Measurements from ENCODE around the gene ARHGEF17.

ARHGEF17 gene

GRCh38 chr11:73392108-73393010 lies 84.3 kb downstream of the ARHGEF17 start:
- DNase-seq = no peak
- no peaks in the 10 kb centered on the region for H3F3A ChIP-seq (ENCODE audit: insufficient read depth, low read length)
- no peaks in the 10 kb centered on the region for H3K36me3 ChIP-seq (replicated peaks; ENCODE audit: insufficient read depth, low read length)
- H3K27ac ChIP-seq (ENCODE audit: low read length) = no peak overlapping the region
- H4K20me1 ChIP-seq (ENCODE audit: insufficient read depth, low read length) = no peaks in the 10 kb centered on the region; the same call in 1 of the 2 replicates
- peaks cover 16% of the 10 kb centered on the region for H3K79me2 ChIP-seq (ENCODE audit: low read length)
- H2AFZ ChIP-seq (ENCODE audit: low read length) = no peak overlapping the region
- no peaks in the 10 kb centered on the region for H3K9me3 ChIP-seq (replicated peaks; ENCODE audit: insufficient read depth, low read length)
- TF ChIP-seq EZH2 (optimal IDR thresholded peaks at IDR 0.05; ENCODE audit: low read depth, low read length) (no peak), EZH2phosphoT487 (IDR thresholded peaks at IDR 0.05; ENCODE audit: low read length) (no peak), CTCF (IDR thresholded peaks at IDR 0.05; ENCODE audit: low read length) (no peak)
- H3K4me1 ChIP-seq (ENCODE audit: low read length) = no peaks in the 10 kb centered on the region
- H3K4me3 ChIP-seq (ENCODE audit: low read length) = no peak overlapping the region
- H3K9ac ChIP-seq (ENCODE audit: low read length) = no peak overlapping the region
- H3K27me3 ChIP-seq (replicated peaks; ENCODE audit: insufficient read depth, low read length) = no peaks in the 10 kb centered on the region
- no peaks in the 10 kb centered on the region for H3K9me2 ChIP-seq (replicated peaks; ENCODE audit: insufficient read depth, low read length)
- no peak overlapping the region for H3K4me2 ChIP-seq (ENCODE audit: low read depth, low read length)

GRCh38 chr11:73393011-73393380 lies 84.9 kb downstream of the ARHGEF17 start:
- Histone ChIP-seq H3K27me3 (replicated peaks; ENCODE audit: insufficient read depth, low read length) (no peaks in the 10 kb centered on the region), H3K9me2 (replicated peaks; ENCODE audit: insufficient read depth, low read length) (no peaks in the 10 kb centered on the region), H3K4me2 (ENCODE audit: low read depth, low read length) (no peak overlapping the region), H2AFZ (ENCODE audit: low read length) (no peak overlapping the region), H3K36me3 (replicated peaks; ENCODE audit: insufficient read depth, low read length) (no peaks in the 10 kb centered on the region), H3K9ac (ENCODE audit: low read length) (no peak overlapping the region), H3K27ac (ENCODE audit: low read length) (no peak overlapping the region), H3K79me2 (ENCODE audit: low read length) (peaks cover 10% of the 10 kb centered on the region), H3F3A (ENCODE audit: insufficient read depth, low read length) (no peaks in the 10 kb centered on the region), H3K4me3 (ENCODE audit: low read length) (no peak overlapping the region), H4K20me1 (ENCODE audit: insufficient read depth, low read length) (no peaks in the 10 kb centered on the region; the same call in 1 of the 2 replicates), H3K4me1 (ENCODE audit: low read length) (no peaks in the 10 kb centered on the region), H3K9me3 (replicated peaks; ENCODE audit: insufficient read depth, low read length) (no peaks in the 10 kb centered on the region)
- no peak for DNase-seq
- no peak for TF ChIP-seq EZH2phosphoT487 (IDR thresholded peaks at IDR 0.05; ENCODE audit: low read length)
- TF ChIP-seq EZH2 (optimal IDR thresholded peaks at IDR 0.05; ENCODE audit: low read depth, low read length) = no peak
- no peak for TF ChIP-seq CTCF (IDR thresholded peaks at IDR 0.05; ENCODE audit: low read length)

- H3K27me3 ChIP-seq (replicated peaks; ENCODE audit: insufficient read depth, low read length) = no peaks in the 10 kb centered on the region
- H3K4me1 ChIP-seq (ENCODE audit: low read length) = no peaks in the 10 kb centered on the region
- peak; percentile 66 for TF ChIP-seq CTCF (IDR thresholded peaks at IDR 0.05; ENCODE audit: low read length)
- no peak for TF ChIP-seq EZH2phosphoT487 (IDR thresholded peaks at IDR 0.05; ENCODE audit: low read length)
- no peaks in the 10 kb centered on the region for H3K36me3 ChIP-seq (replicated peaks; ENCODE audit: insufficient read depth, low read length)
- no peak overlapping the region for H3K9ac ChIP-seq (ENCODE audit: low read length)
- H3K4me3 ChIP-seq (ENCODE audit: low read length) = no peak overlapping the region
- no peaks in the 10 kb centered on the region; the same call in 1 of the 2 replicates for H4K20me1 ChIP-seq (ENCODE audit: insufficient read depth, low read length)
- H3K9me3 ChIP-seq (replicated peaks; ENCODE audit: insufficient read depth, low read length) = no peaks in the 10 kb centered on the region
- no peak overlapping the region for H3K27ac ChIP-seq (ENCODE audit: low read length)
- no peak overlapping the region for H3K4me2 ChIP-seq (ENCODE audit: low read depth, low read length)
- H3F3A ChIP-seq (ENCODE audit: insufficient read depth, low read length) = no peaks in the 10 kb centered on the region
- H2AFZ ChIP-seq (ENCODE audit: low read length) = no peak overlapping the region
- H3K79me2 ChIP-seq (ENCODE audit: low read length) = peaks cover 5% of the 10 kb centered on the region; the same call in 1 of the 2 replicates
- DNase-seq = peak; percentile 59
- no peaks in the 10 kb centered on the region for H3K9me2 ChIP-seq (replicated peaks; ENCODE audit: insufficient read depth, low read length)
Observed at GRCh38 chr11:73393479-73394415, 85.7 kb downstream of the ARHGEF17 start.

All from MM.1S (cell line).